MM.1S (cell line): ENCODE data around the gene SLC23A2.
"Not testable (repeated sequence)": the region's sequence is repeated elsewhere in the genome, so short reads cannot be mapped to it uniquely, and the experiment has no call there.

Experiments used
- DNase-seq: peaks from one replicate; pipeline ENCODE4 v3.0.0-alpha.2; 2015
- H2AFZ ChIP-seq: fragments of 300-600 bp; sonication (generic); 2 replicates; pipeline ENCODE4 v1.6.0; 2016; ENCODE audit warnings: antibody characterized with exemption, low read length
- H3F3A ChIP-seq: fragments of 300-600 bp; sonication (generic); 2 replicates; pipeline ENCODE4 v1.6.1; 2016; ENCODE audit warnings: mild to moderate bottlenecking, antibody characterized with exemption, low read length, moderate library complexity, mixed read lengths; ENCODE audit not compliant: insufficient read depth
- H3K27ac ChIP-seq: fragments of 300-600 bp; sonication (generic); 2 replicates; pipeline ENCODE4 v1.5.1; 2016; ENCODE audit warnings: mild to moderate bottlenecking, low read length
- H3K27me3 ChIP-seq: fragments of 300-600 bp; sonication (generic); replicated peaks from 2 replicates; pipeline ENCODE4 v1.6.0; 2016; ENCODE audit warnings: low read length; ENCODE audit not compliant: insufficient read depth
- H3K36me3 ChIP-seq: fragments of 300-600 bp; sonication (generic); replicated peaks from 2 replicates; pipeline ENCODE4 v1.6.1; 2016; ENCODE audit warnings: mild to moderate bottlenecking, low read length, mixed read lengths; ENCODE audit not compliant: insufficient read depth
- H3K4me1 ChIP-seq: fragments of 300-600 bp; sonication (generic); 2 replicates; pipeline ENCODE4 v1.6.1; 2016; ENCODE audit warnings: low read length, mixed read lengths
- H3K4me2 ChIP-seq: fragments of 300-600 bp; sonication (generic); 2 replicates; pipeline ENCODE4 v1.6.0; 2016; ENCODE audit warnings: low read depth, low read length
- H3K4me3 ChIP-seq: fragments of 300-600 bp; sonication (generic); 2 replicates; pipeline ENCODE4 v1.5.1; 2016; ENCODE audit warnings: low read length, mixed read lengths
- H3K79me2 ChIP-seq: fragments of 300-600 bp; sonication (generic); 2 replicates; pipeline ENCODE4 v1.6.1; 2016; ENCODE audit warnings: mixed run types, low read length, mixed read lengths
- H3K9ac ChIP-seq: fragments of 300-600 bp; sonication (generic); 2 replicates; pipeline ENCODE4 v1.6.1; 2016; ENCODE audit warnings: low read length, mixed read lengths
- H3K9me2 ChIP-seq: fragments of 300-600 bp; sonication (generic); replicated peaks from 2 replicates; pipeline ENCODE4 v1.6.1; 2016; ENCODE audit warnings: mild to moderate bottlenecking, low read length, mixed read lengths; ENCODE audit not compliant: insufficient read depth
- H3K9me3 ChIP-seq: fragments of 300-600 bp; sonication (generic); replicated peaks from 2 replicates; pipeline ENCODE4 v1.6.1; 2016; ENCODE audit warnings: mild to moderate bottlenecking, low read length, mixed read lengths; ENCODE audit not compliant: insufficient read depth
- H4K20me1 ChIP-seq: fragments of 300-600 bp; sonication (generic); 2 replicates; pipeline ENCODE4 v1.6.1; 2016; ENCODE audit warnings: mild to moderate bottlenecking, low read length, moderate library complexity, mixed read lengths; ENCODE audit not compliant: insufficient read depth
- EZH2 ChIP-seq: fragments of 300-600 bp; sonication (generic); optimal IDR thresholded peaks from 2 replicates; pipeline ENCODE3; 2017; ENCODE audit warnings: low read depth, mild to moderate bottlenecking, antibody characterized with exemption, low read length, mixed read lengths
- EZH2phosphoT487 ChIP-seq: fragments of 300-600 bp; sonication (generic); IDR thresholded peaks from 2 replicates; pipeline ENCODE4 v1.6.1; 2018; ENCODE audit warnings: antibody characterized with exemption, low read length
- TF ChIP-seq, protein P1 (sequence below): fragments of 300-600 bp; sonication (generic); IDR thresholded peaks from 2 replicates; pipeline ENCODE4 v1.5.1; 2016; ENCODE audit warnings: antibody characterized with exemption, low read length, mixed read lengths

SLC23A2 gene

GRCh38 chr20:5013682-5014447, 12.6 kb upstream of the SLC23A2 start:
- Histone ChIP-seq H3K9me2 (no peaks in the 10 kb centered on the region), H3K4me2 (no peak overlapping the region), H3K27me3 (no peaks in the 10 kb centered on the region), H3K79me2 (no peaks in the 10 kb centered on the region), H3K9me3 (no peaks in the 10 kb centered on the region), H3K27ac (no peak overlapping the region), H3K4me3 (no peak overlapping the region), H3K9ac (no peak overlapping the region), H2AFZ (no peak overlapping the region), H3F3A (no peaks in the 10 kb centered on the region), H4K20me1 (no peaks in the 10 kb centered on the region), H3K4me1 (no peaks in the 10 kb centered on the region), H3K36me3 (no peaks in the 10 kb centered on the region)
- TF ChIP-seq EZH2: no peak
- TF ChIP-seq, protein P1, sequence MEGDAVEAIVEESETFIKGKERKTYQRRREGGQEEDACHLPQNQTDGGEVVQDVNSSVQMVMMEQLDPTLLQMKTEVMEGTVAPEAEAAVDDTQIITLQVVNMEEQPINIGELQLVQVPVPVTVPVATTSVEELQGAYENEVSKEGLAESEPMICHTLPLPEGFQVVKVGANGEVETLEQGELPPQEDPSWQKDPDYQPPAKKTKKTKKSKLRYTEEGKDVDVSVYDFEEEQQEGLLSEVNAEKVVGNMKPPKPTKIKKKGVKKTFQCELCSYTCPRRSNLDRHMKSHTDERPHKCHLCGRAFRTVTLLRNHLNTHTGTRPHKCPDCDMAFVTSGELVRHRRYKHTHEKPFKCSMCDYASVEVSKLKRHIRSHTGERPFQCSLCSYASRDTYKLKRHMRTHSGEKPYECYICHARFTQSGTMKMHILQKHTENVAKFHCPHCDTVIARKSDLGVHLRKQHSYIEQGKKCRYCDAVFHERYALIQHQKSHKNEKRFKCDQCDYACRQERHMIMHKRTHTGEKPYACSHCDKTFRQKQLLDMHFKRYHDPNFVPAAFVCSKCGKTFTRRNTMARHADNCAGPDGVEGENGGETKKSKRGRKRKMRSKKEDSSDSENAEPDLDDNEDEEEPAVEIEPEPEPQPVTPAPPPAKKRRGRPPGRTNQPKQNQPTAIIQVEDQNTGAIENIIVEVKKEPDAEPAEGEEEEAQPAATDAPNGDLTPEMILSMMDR: no peak
- no peak for TF ChIP-seq EZH2phosphoT487
- no peak for DNase-seq

DNA sequence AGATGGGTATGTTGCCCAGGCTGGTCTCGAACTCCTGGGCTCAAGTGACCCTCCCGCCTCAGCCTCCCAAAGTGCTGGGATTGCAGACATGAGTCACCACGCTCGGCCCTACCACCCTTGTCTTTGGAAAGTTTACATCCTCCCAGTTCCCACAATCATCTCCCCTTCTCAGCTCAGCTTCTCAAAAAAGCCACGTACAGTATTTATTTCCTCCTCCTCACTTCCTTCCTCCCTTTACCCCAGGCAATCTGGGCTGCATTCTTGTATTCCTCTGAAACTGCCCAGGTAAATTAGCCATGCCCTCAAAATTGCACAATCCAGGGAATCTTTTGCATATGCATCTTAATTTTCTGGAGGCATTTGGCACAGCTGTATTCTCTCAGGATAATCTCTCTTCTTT, 7.4 kb upstream of the SLC23A2 start:
- Histone ChIP-seq H3K27ac (no peak overlapping the region), H4K20me1 (no peaks in the 10 kb centered on the region), H3K36me3 (no peaks in the 10 kb centered on the region), H3K27me3 (no peaks in the 10 kb centered on the region), H3F3A (no peaks in the 10 kb centered on the region), H3K4me1 (no peaks in the 10 kb centered on the region), H2AFZ (no peak overlapping the region), H3K79me2 (no peaks in the 10 kb centered on the region), H3K4me2 (no peak overlapping the region), H3K9me2 (no peaks in the 10 kb centered on the region), H3K9ac (no peak overlapping the region), H3K9me3 (no peaks in the 10 kb centered on the region), H3K4me3 (no peak overlapping the region)
- TF ChIP-seq, protein P1: no peak
- no peak for TF ChIP-seq EZH2phosphoT487
- TF ChIP-seq EZH2: no peak
- no peak for DNase-seq

DNA sequence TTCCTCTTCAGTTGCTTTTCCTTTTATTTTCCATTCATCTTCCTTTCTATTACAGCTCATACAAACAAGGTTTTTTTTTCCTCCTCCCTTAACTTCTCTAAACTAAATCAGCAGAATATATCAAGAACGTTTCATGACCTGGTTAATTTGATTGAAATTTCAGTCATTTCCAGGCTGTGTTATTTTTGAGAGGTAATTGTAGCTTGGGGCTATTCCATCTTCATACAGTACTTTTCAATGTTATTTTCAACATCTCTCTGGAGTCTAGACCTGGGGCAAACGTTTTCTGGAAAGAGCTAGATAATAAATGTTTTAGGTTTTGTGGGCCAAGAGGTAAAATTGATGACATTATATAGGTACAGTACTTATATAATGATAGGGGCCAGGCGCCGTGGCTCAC, 4.0 kb upstream of the SLC23A2 start:
- H3K4me1 ChIP-seq: no peaks in the 10 kb centered on the region
- H3F3A ChIP-seq: peaks cover 9% of the 10 kb centered on the region; the same call in 1 of the 2 replicates
- H3K27ac ChIP-seq: no peak overlapping the region
- no peaks in the 10 kb centered on the region for H3K9me3 ChIP-seq
- no peak for DNase-seq
- H4K20me1 ChIP-seq: no peaks in the 10 kb centered on the region
- no peak overlapping the region for H3K9ac ChIP-seq
- no peak overlapping the region for H3K4me2 ChIP-seq
- TF ChIP-seq EZH2phosphoT487 (no peak), EZH2 (no peak)
- TF ChIP-seq, protein P1: no peak
- no peak overlapping the region for H2AFZ ChIP-seq
- no peaks in the 10 kb centered on the region for H3K36me3 ChIP-seq
- peaks cover 6% of the 10 kb centered on the region for H3K79me2 ChIP-seq
- H3K9me2 ChIP-seq: no peaks in the 10 kb centered on the region
- no peak overlapping the region for H3K4me3 ChIP-seq
- H3K27me3 ChIP-seq: no peaks in the 10 kb centered on the region

DNA sequence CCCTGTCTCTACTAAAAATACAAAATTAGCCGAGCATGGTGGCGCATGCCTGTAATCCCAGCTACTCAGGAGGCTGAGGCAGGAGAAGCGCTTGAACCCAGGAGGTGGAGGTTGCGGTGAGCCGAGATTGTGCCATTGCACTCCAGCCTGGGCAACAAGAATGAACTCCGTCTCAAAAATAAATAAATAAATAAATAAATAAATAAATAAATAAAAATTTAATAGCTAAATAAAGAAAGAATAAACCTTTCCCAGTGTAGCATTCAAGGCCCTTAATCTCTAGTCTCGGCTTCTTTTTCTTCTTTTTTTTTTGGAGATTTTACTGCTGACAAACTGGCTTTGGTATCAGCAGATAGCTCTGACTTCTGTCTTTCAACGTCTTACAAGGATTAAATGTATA, 3.5 kb upstream of the SLC23A2 start:
- H4K20me1 ChIP-seq, H3K9me2 ChIP-seq: not testable (repeated sequence)

More for the DNA sequence above, 3.5 kb upstream of the SLC23A2 start:
- H3K4me1 ChIP-seq, H3K27me3 ChIP-seq, H3F3A ChIP-seq, H3K4me3 ChIP-seq, DNase-seq, H3K36me3 ChIP-seq, H3K27ac ChIP-seq, H3K9me3 ChIP-seq, H3K9ac ChIP-seq, H2AFZ ChIP-seq, H3K4me2 ChIP-seq: not testable (repeated sequence)
- peaks cover 11% of the 10 kb centered on the region for H3K79me2 ChIP-seq
